T-cell (primary cell): Measurements from ENCODE around the gene HECW1. TPM values are rescaled to one million over a fixed set of nuclear protein-coding genes. Genes with fewer than 3 reads are reported as not detected.

ENCODE experiments used
- ATAC-seq, 4 experiments: fragments of 200-7000 bp in 3 of 4; fragments of 150-1000 bp in 1 of 4; cut with Tn5 transposase; replicated peaks in 1 of 4; 1 replicate in 3 of 4; 2 replicates in 1 of 4; pipeline ENCODE4 v1.10.0; 2021; ENCODE audit warnings: moderate library complexity in 3 of 4, mild to moderate bottlenecking in 2 of 4, moderate number of reproducible peaks in 1 of 4
- CTCF ChIA-PET, 2 donors: fragments of 300-600 bp; sonication (Branson Sonifier 250); formaldehyde crosslinking; loops; one replicate each; lab custom pipeline; 2022; ENCODE audit warnings: antibody characterized with exemption in 2 of 2; lab: Charles Lee
- POLR2A ChIA-PET, 2 donors: fragments of 300-600 bp; sonication (Branson Sonifier 250); formaldehyde crosslinking; loops; one replicate each; lab custom pipeline; 2022; ENCODE audit warnings: antibody characterized with exemption in 2 of 2; lab: Charles Lee
- DNase-seq, 35 experiments: peaks; one replicate each; pipeline versions ENCODE4 v3.0.0 to v3.0.0-alpha.2; 2013 to 2023
- H3K27ac ChIP-seq: one replicate; pipeline ENCODE4 v1.5.1; 2013; ENCODE audit warnings: low read length
- H3K27me3 ChIP-seq, 2 experiments: replicated peaks in 1 of 2; 1 replicate in 1 of 2; 2 replicates in 1 of 2; pipeline versions ENCODE4 v1.6.1 to v1.7.0; 2013; ENCODE audit warnings: low read length in 1 of 2, mixed read lengths in 1 of 2; ENCODE audit not compliant: control insufficient read depth in 2 of 2, insufficient read depth in 2 of 2; ENCODE audit errors: extremely low read depth in 1 of 2
- H3K36me3 ChIP-seq, 2 donors: 1 replicate in 1 of 2; 2 replicates in 1 of 2; pipeline versions ENCODE4 v1.6.1 to v1.7.0; 2013; ENCODE audit warnings: low read length in 1 of 2; ENCODE audit not compliant: control insufficient read depth in 2 of 2, insufficient read depth in 1 of 2; ENCODE audit errors: extremely low read depth in 1 of 2
- H3K4me1 ChIP-seq, 2 experiments: 1 replicate in 1 of 2; 2 replicates in 1 of 2; pipeline versions ENCODE4 v1.6.1 to v1.7.0; 2013; ENCODE audit warnings: low read length in 2 of 2, mixed read lengths in 1 of 2; ENCODE audit not compliant: insufficient read depth in 2 of 2, control insufficient read depth in 1 of 2; ENCODE audit errors: extremely low read depth in 1 of 2
- H3K4me3 ChIP-seq, 2 donors: 1 replicate in 1 of 2; 2 replicates in 1 of 2; pipeline versions ENCODE4 v1.5.1 to v1.7.0; 2013; ENCODE audit warnings: mild to moderate bottlenecking in 2 of 2, low read length in 1 of 2, moderate library complexity in 1 of 2; ENCODE audit not compliant: control insufficient read depth in 1 of 2; ENCODE audit errors: extremely low read depth in 1 of 2
- H3K9me3 ChIP-seq: 2 replicates; pipeline ENCODE4 v1.7.0; 2013
- H3K27ac Mint-ChIP-seq, 2 donors: one replicate each; pipeline ENCODE4 v1.8.0; 2020 to 2021; ENCODE audit warnings: mild to moderate bottlenecking in 2 of 2, mixed read lengths in 2 of 2
- H3K27me3 Mint-ChIP-seq, 2 donors: one replicate each; pipeline ENCODE4 v1.8.0; 2021 to 2022; ENCODE audit warnings: mixed read lengths in 2 of 2
- H3K36me3 Mint-ChIP-seq: one replicate; pipeline ENCODE4 v1.8.0; 2021; ENCODE audit warnings: mixed read lengths
- H3K4me1 Mint-ChIP-seq, 3 donors: one replicate each; pipeline ENCODE4 v1.8.0; 2020 to 2022; ENCODE audit warnings: mixed read lengths in 3 of 3, mild to moderate bottlenecking in 1 of 3
- H3K4me3 Mint-ChIP-seq, 3 donors: one replicate each; pipeline ENCODE4 v1.8.0; 2020 to 2022; ENCODE audit warnings: mild to moderate bottlenecking in 3 of 3, mixed read lengths in 3 of 3, moderate library complexity in 3 of 3
- H3K9me3 Mint-ChIP-seq, 3 donors: one replicate each; pipeline ENCODE4 v1.8.0; 2020 to 2022; ENCODE audit warnings: mixed read lengths in 3 of 3
- WGBS: methylation state at CpG from one replicate; pipeline ENCODE4 v1.1.5; 2013; ENCODE audit warnings: missing lambda C conversion rate; ENCODE audit not compliant: insufficient coverage; 5-methylcytosine and 5-hydroxymethylcytosine counted together
- total RNA-seq, 35 experiments: library from RNA in 6 of 35; stranded (reverse) in 6 of 35; fragments of 120-200 nt in 1 of 35; gene quantifications; one replicate each; pipeline versions ENCODE4 v1.2.1 to v1.2.4 and lab custom pipeline; 2013 to 2026

Gene HECW1
- total RNA-seq, 5 donors from 2014 or later (not counting 1 experiment from before 2014, with no cell fraction given), result not detected

- DNase-seq (no peak), ATAC-seq (no peak)
- Histone ChIP-seq H3K9me3 (no peaks in the 10 kb centered on the region), H3K36me3 (no peaks in the 10 kb centered on the region), H3K27me3 (peaks cover 0 to 13% of the 10 kb centered on the region in 2 experiments), H3K4me1 (no peaks in the 10 kb centered on the region), H3K27ac (no peak overlapping the region), H3K4me3 (no peak overlapping the region)
- H3K27ac Mint-ChIP-seq, result no peak overlapping the region
- H3K27me3 Mint-ChIP-seq, result peaks cover 24 to 31% of the 10 kb centered on the region in 2 donors
- POLR2A ChIA-PET, result interaction anchor here in 1 of 2 donors (0.6 kb wide), 1 partner anchor 26 kb away, joined by 3 read pairs; no protein-coding TSS in a partner anchor
- H3K9me3 Mint-ChIP-seq, result no peaks in the 10 kb centered on the region
- no peaks in the 10 kb centered on the region for H3K4me1 Mint-ChIP-seq
- H3K36me3 Mint-ChIP-seq, result no peaks in the 10 kb centered on the region
- H3K4me3 Mint-ChIP-seq, result no peak overlapping the region
- CTCF ChIA-PET, result no interaction called here
- 78% methylated on average over 3 of the region's 6 CpGs for WGBS
These were observed 9.5 kb downstream of the HECW1 start for GRCh38 chr7:43121973-43122372.

- ATAC-seq (no peak), DNase-seq (no peak)
- peaks cover 0 to 13% of the 10 kb centered on the region in 2 experiments for H3K27me3 ChIP-seq
- no peaks in the 10 kb centered on the region for H3K9me3 ChIP-seq
- ChIA-PET POLR2A (no interaction called here), CTCF (no interaction called here)
- H3K27ac Mint-ChIP-seq, result no peak overlapping the region
- H3K27ac ChIP-seq, result no peak overlapping the region
- H3K4me3 Mint-ChIP-seq, result no peak overlapping the region
- H3K36me3 Mint-ChIP-seq, result no peaks in the 10 kb centered on the region
- no peak overlapping the region for H3K4me3 ChIP-seq
- no peaks in the 10 kb centered on the region for H3K9me3 Mint-ChIP-seq
- peaks cover 15 to 17% of the 10 kb centered on the region in 2 donors for H3K27me3 Mint-ChIP-seq
- H3K36me3 ChIP-seq, result no peaks in the 10 kb centered on the region
- H3K4me1 ChIP-seq, result no peaks in the 10 kb centered on the region
- no peaks in the 10 kb centered on the region for H3K4me1 Mint-ChIP-seq
- 43% methylated on average over 1 of the region's 1 CpG for WGBS
These were observed 11.0 kb downstream of the HECW1 start for GRCh38 chr7:43123457-43123856.

DNA sequence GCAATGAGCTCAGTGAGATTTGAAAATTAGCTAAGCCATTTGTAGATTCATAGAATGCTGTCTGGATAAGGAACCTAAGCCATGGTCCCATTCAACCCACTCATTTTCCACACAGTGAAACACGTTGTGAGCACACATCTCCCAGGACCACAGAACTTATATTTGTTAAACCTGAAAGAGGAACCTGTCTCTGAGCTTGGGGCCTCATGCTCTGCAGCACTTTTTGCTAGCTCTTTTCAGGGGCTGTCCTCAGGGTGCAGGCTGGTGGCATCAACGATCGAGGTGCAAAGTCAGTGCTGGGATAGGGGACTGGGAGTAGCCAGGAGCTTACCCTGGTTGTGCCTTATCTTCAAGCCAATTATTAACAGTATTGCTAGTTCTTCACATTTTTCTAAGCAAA, 11.9 kb downstream of the HECW1 start:
- Mint-ChIP-seq H3K36me3 (no peaks in the 10 kb centered on the region), H3K9me3 (no peaks in the 10 kb centered on the region), H3K4me3 (no peak overlapping the region), H3K27me3 (peaks cover 15 to 16% of the 10 kb centered on the region in 2 donors), H3K27ac (no peak overlapping the region), H3K4me1 (no peaks in the 10 kb centered on the region)
- Histone ChIP-seq H3K4me1 (no peaks in the 10 kb centered on the region), H3K27me3 (peaks cover 0 to 10% of the 10 kb centered on the region in 2 experiments), H3K9me3 (no peaks in the 10 kb centered on the region), H3K4me3 (no peak overlapping the region), H3K27ac (no peak overlapping the region), H3K36me3 (no peaks in the 10 kb centered on the region)
- DNase-seq (no peak), ATAC-seq (no peak)
- ChIA-PET CTCF (no interaction called here), POLR2A (interaction anchor here in 1 of 2 donors (0.6 kb wide), 1 partner anchor 13 kb away, joined by 3 read pairs; no protein-coding TSS in a partner anchor)
- WGBS, result 29% methylated on average over 1 of the region's 3 CpGs

GRCh38 chr7:43130347-43130746, 17.9 kb downstream of the HECW1 start:
- H3K4me3 ChIP-seq, result no peak overlapping the region
- DNase-seq (no peak), ATAC-seq (no peak)
- no peaks in the 10 kb centered on the region for H3K36me3 ChIP-seq
- peaks cover 8 to 9% of the 10 kb centered on the region in 2 donors for H3K27me3 Mint-ChIP-seq
- H3K9me3 Mint-ChIP-seq, result no peaks in the 10 kb centered on the region
- no peaks in the 10 kb centered on the region for H3K36me3 Mint-ChIP-seq
- H3K9me3 ChIP-seq, result no peaks in the 10 kb centered on the region
- ChIA-PET CTCF (no interaction called here), POLR2A (no interaction called here)
- H3K4me3 Mint-ChIP-seq, result no peak overlapping the region
- H3K4me1 ChIP-seq, result no peaks in the 10 kb centered on the region
- no peaks in the 10 kb centered on the region for H3K4me1 Mint-ChIP-seq
- no CpG with 5 or more reads among the region's 3 CpGs for WGBS
- H3K27ac Mint-ChIP-seq, result no peak overlapping the region
- no peaks in the 10 kb centered on the region for H3K27me3 ChIP-seq
- no peak overlapping the region for H3K27ac ChIP-seq

DNA sequence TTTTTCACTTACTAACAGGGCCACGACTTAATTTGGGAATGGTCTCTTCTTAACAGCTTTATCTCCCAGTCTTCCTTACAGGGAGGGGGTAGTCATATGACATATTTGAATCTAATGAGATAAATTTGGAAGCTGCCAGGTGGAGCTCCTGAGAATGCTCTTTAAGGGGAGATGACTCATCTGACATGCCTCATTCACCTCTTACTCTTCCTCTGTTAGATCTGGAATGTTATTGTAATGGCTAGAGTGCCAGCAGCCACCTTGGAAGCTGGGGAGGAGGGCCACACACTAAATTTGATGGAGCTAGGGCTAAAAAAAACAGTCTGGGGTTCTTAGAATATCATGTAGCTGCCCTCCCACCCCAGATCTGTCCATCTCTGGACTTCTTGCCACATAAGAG, 22.7 kb downstream of the HECW1 start:
- no peak overlapping the region for H3K27ac ChIP-seq
- H3K9me3 ChIP-seq, result no peaks in the 10 kb centered on the region
- Mint-ChIP-seq H3K27me3 (peaks cover 23 to 28% of the 10 kb centered on the region in 2 donors), H3K9me3 (no peaks in the 10 kb centered on the region), H3K27ac (no peak overlapping the region), H3K4me1 (no peaks in the 10 kb centered on the region), H3K36me3 (no peaks in the 10 kb centered on the region), H3K4me3 (no peak overlapping the region)
- POLR2A ChIA-PET, result no interaction called here
- ATAC-seq (no peak), DNase-seq (no peak)
- WGBS, result no CpG with 5 or more reads among the region's 1 CpG
- H3K4me1 ChIP-seq, result no peaks in the 10 kb centered on the region
- H3K4me3 ChIP-seq, result no peak overlapping the region
- no peaks in the 10 kb centered on the region for H3K36me3 ChIP-seq
- peaks cover 0 to under 1% of the 10 kb centered on the region in 2 experiments for H3K27me3 ChIP-seq
- CTCF ChIA-PET, result no interaction called here

- no peaks in the 10 kb centered on the region for H3K36me3 Mint-ChIP-seq
- no peak overlapping the region for H3K4me3 Mint-ChIP-seq
- no peaks in the 10 kb centered on the region for H3K4me1 ChIP-seq
- H3K4me1 Mint-ChIP-seq, result no peaks in the 10 kb centered on the region
- no peak overlapping the region for H3K4me3 ChIP-seq
- H3K27me3 ChIP-seq, result peaks cover 0 to 2% of the 10 kb centered on the region in 2 experiments
- H3K9me3 Mint-ChIP-seq, result no peaks in the 10 kb centered on the region
- ChIA-PET CTCF (interaction anchor here in 1 of 2 donors (0.7 kb wide), 2 partner anchors 10 to 60 kb away, joined by 3 read pairs; no protein-coding TSS in a partner anchor), POLR2A (no interaction called here)
- H3K27ac Mint-ChIP-seq, result no peak overlapping the region
- H3K36me3 ChIP-seq, result no peaks in the 10 kb centered on the region
- ATAC-seq (no peak), DNase-seq (no peak)
- H3K27ac ChIP-seq, result no peak overlapping the region
- H3K9me3 ChIP-seq, result no peaks in the 10 kb centered on the region
- peaks cover 28 to 33% of the 10 kb centered on the region in 2 donors for H3K27me3 Mint-ChIP-seq
- no CpG with 5 or more reads among the region's 2 CpGs for WGBS
These were observed 23.6 kb downstream of the HECW1 start for GRCh38 chr7:43136064-43136463.
